ENCODE results near the gene MALT1.

GRCh38 chr18:58657494-58657893, 13.8 kb upstream of the MALT1 start:
- TF ChIP-seq, protein P1, sequence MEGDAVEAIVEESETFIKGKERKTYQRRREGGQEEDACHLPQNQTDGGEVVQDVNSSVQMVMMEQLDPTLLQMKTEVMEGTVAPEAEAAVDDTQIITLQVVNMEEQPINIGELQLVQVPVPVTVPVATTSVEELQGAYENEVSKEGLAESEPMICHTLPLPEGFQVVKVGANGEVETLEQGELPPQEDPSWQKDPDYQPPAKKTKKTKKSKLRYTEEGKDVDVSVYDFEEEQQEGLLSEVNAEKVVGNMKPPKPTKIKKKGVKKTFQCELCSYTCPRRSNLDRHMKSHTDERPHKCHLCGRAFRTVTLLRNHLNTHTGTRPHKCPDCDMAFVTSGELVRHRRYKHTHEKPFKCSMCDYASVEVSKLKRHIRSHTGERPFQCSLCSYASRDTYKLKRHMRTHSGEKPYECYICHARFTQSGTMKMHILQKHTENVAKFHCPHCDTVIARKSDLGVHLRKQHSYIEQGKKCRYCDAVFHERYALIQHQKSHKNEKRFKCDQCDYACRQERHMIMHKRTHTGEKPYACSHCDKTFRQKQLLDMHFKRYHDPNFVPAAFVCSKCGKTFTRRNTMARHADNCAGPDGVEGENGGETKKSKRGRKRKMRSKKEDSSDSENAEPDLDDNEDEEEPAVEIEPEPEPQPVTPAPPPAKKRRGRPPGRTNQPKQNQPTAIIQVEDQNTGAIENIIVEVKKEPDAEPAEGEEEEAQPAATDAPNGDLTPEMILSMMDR (conservative IDR thresholded peaks at IDR 0.05; ENCODE audit: low read length) = no peak
- no peak for TF ChIP-seq EZH2phosphoT487 (IDR thresholded peaks at IDR 0.05; ENCODE audit: borderline replicate concordance, low read depth, low read length)

All from OCI-LY7 (cell line).